Measurements from ENCODE around the gene SMOC2.

The SMOC2 gene

DNA sequence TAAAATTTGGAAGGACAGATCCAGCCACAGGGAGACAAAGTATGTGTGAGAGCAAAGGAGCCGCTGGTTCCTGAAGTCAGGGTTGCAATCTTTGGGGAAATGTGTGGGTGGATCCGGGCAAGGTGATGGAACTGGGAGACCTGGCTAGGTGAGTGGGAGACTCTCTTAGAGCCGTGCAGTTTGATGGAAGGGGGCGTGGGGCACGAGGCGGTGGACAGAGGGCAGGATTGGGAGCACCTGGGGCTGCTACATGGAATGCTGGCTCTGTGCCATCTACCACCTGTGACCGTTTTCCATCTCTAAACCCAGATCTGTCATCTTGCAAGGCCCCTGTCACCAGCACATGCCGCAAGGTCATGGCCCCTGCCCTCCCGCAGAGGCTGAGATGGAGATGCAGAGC, 268.4 kb downstream of the SMOC2 start:
- no peak for DNase-seq (ENCODE audit: low read depth in 3 of 3)

- no peak for DNase-seq (ENCODE audit: low read depth in 3 of 3)
Measured at GRCh38 chr6:168709991-168710390, 269.0 kb downstream of the SMOC2 start.

- DNase-seq (ENCODE audit: low read depth in 3 of 3): no peak
Measured at GRCh38 chr6:168711049-168711640, 270.2 kb downstream of the SMOC2 start.

DNA sequence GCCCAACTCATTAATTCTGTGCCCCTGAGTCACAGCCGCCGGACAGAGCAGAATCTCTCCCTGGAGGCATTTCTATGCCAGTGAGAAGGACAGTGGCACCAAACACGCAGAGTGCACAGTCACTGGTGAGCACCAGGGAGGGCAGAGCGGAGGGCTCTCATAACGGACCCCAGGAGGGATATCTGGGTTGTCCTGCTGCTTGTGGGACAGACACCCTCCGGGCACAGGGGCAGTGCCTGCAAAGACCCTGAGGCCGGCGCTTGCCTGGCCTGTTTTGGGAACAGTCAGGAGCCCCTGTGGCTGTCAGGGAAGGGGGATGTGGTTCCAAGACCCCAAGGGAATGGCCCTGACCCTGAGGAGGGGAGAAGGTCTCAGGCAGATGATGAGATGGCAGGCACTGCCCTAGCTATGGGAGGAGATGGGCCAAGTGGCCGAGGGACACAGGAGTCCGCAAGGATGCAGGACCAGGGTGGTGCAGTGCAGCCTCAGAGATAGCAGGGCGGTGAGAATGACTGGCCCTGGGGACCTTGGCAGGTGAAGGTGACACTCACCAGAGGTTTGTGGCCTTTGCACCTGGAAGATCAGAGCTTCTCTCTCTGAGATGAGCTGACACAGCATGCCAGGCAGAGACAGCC, 270.8 kb downstream of the SMOC2 start:
- DNase-seq (ENCODE audit: low read depth in 3 of 3): no peak

- DNase-seq (ENCODE audit: low read depth in 3 of 3): no peak
Measured at GRCh38 chr6:168712993-168713392, 272.0 kb downstream of the SMOC2 start.

DNA sequence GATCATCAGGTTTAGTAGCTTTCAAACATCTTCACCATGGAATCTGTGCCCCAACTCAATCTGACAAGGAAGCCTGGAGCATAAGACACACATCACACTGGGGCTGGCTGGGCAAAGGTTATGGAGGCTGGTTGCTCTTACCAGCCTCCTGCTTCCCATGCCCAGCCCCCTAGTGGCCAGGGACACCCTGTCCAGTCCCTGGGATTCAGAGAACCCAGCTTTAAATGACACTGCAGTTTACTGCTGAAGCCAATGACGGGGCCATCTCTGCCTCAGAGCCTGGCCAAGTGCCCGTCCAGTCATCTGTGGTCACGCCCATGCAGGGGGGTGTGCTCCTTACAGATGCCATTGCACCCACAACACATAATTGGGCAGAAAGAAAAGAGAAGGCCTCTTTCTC, 272.9 kb downstream of the SMOC2 start:
- no peak for DNase-seq (ENCODE audit: low read depth in 3 of 3)

DNA sequence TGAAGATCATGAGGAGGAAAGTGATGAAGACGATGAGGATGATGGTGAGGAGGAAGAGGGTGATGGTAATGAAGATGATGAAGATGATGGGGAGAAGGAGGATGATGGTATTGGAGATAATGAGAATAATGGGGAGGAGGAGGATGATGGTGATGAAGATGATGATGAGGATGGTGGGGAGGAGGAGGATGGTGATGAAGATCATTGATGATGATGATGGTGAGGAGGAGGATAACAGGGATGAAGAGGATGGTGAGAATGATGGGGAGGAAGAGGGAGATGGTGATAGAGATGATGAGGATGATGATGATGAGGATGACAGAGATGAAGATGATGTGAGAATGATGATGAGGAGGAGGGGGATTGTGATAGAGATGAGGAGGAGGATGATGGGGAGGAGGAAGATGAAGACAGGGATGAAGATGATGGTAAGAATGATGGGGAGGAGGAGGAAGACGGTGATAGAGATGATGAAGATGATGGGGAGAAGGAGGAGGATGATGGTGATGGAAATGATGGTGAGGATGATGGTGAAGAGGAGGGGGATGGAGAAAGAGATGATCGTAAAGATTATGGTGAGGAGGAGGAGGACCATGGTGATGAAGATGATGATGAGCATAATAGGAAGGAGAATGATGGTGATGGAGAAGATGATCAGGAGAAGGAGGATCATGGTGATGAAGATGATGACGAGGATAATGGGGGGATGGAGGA, 273.7 kb downstream of the SMOC2 start:
- DNase-seq (ENCODE audit: low read depth in 3 of 3): no peak

DNA sequence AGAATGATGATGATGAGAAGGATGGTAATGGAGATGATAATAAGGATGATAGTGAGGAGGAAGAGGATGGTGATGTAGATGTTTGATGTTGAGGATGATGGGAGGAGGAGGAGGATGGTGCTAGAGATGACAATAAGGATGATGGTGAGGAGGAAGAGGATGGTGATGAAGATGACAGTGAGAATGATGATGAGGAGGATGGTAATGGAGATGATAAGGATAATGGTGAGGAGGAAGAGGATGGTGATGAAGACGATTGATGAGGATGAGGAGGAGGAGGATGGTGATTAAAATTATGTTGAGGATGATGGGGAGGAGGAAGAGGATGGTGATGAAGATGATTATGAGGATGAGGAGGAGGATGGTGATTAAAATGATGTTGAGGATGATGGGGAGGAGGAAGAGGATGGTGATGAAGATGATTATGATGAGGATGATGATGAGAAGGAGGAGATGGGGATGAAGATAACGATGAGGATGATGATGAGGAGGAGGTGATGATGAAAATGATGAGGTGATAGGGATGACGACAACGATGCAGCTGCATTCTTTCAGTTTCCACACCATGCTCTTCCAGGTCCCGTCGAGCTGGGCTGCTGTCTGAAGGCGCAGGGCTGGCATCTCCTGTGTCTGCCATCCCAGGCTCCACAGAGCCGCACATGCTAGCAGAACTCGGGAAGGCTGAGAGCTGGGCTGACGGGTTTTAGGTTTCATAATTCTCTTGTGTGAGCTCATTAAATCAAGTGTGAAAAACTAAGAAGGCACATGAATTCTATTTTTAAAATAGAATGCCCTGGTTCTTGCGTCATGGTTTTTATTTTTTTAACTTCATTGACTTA, 274.9 kb downstream of the SMOC2 start:
- no peak for DNase-seq (ENCODE audit: low read depth in 3 of 3)

GRCh38 chr6:168716581-168716980, 275.6 kb downstream of the SMOC2 start:
- DNase-seq (ENCODE audit: low read depth in 3 of 3): no peak

- no peak for DNase-seq (ENCODE audit: low read depth in 3 of 3)
Measured at GRCh38 chr6:168717491-168717890, 276.5 kb downstream of the SMOC2 start.
